Thoracic aorta (tissue), 2 donors: ENCODE data around the gene BEND2. TPM values are rescaled to one million over a fixed set of nuclear protein-coding genes. Genes with fewer than 3 reads are reported as not detected.

Experiments used
- ATAC-seq: fragments of 150-250 bp; one replicate; pipeline ENCODE4 v1.8.0; 2017; ENCODE audit warnings: low read depth; ENCODE audit not compliant: insufficient number of reproducible peaks, low FRiP score
- DNase-seq: peaks from one replicate; pipeline ENCODE4 v3.0.0-alpha.2; 2020; ENCODE audit warnings: low spot score
- H3K27ac ChIP-seq, 2 donors: fragments of 200-600 bp; sonication (generic); 1 replicate in 1 of 2; 2 replicates in 1 of 2; pipeline ENCODE4 v1.5.1; 2016; ENCODE audit warnings: mild to moderate bottlenecking in 2 of 2, moderate library complexity in 2 of 2
- H3K27me3 ChIP-seq: fragments of 200-600 bp; sonication (generic); replicated peaks from 2 replicates; pipeline ENCODE4 v1.6.0; 2016; ENCODE audit warnings: mild to moderate bottlenecking; ENCODE audit not compliant: insufficient read depth
- H3K36me3 ChIP-seq: fragments of 200-600 bp; sonication (generic); one replicate; pipeline ENCODE4 v1.5.1; 2016
- H3K4me1 ChIP-seq, 2 donors: fragments of 200-600 bp; sonication (generic); 1 replicate in 1 of 2; 2 replicates in 1 of 2; pipeline versions ENCODE4 v1.5.1 to v1.6.0; 2016; ENCODE audit warnings: low read depth in 2 of 2, mild to moderate bottlenecking in 1 of 2; ENCODE audit not compliant: control insufficient read depth in 1 of 2
- H3K4me3 ChIP-seq: fragments of 200-600 bp; sonication (generic); 2 replicates; pipeline ENCODE4 v1.5.1; 2016; ENCODE audit warnings: mild to moderate bottlenecking
- H3K9me3 ChIP-seq: fragments of 200-600 bp; sonication (generic); 2 replicates; pipeline ENCODE4 v1.5.1; 2016
- total RNA-seq, 2 donors: library from RNA; depleted of rRNA; stranded (reverse); fragments of >200 nt; gene quantifications; one replicate each; pipeline versions ENCODE4 v1.1.0 to v1.2.3, GENCODE V29; 2016
- TF ChIP-seq, protein P1 (sequence below): fragments of 200-600 bp; sonication (generic); IDR thresholded peaks from one replicate; pipeline ENCODE4 v1.5.1; 2019; ENCODE audit warnings: antibody characterized with exemption

BEND2 gene
- total RNA-seq, 2 donors from 2014 or later: not detected

DNA sequence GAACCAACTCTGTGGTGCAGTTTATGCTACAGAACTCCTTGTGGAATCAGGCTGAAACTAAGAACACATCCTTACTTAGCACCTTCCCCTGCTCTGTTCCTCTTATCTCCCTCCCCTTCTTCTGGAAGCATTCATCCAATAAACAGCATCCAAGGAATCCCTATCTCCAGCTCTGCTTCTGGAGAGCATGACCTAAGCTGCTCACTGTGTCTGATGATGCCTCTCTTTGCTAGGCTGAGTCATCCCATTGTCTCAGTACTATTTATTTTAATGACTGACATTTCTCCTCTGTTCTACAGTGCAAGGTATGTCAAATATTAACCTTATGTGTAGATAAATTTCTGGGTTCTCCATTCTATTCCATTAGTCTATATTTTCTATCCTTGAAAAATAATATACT, 71.2 kb downstream of the BEND2 start:
- Histone ChIP-seq H3K36me3 (no peaks in the 10 kb centered on the region), H3K4me1 (no peaks in the 10 kb centered on the region), H3K27me3 (no peaks in the 10 kb centered on the region), H3K27ac (no peak overlapping the region), H3K9me3 (no peaks in the 10 kb centered on the region), H3K4me3 (no peak overlapping the region)
- no peak for ATAC-seq
- TF ChIP-seq, protein P1, sequence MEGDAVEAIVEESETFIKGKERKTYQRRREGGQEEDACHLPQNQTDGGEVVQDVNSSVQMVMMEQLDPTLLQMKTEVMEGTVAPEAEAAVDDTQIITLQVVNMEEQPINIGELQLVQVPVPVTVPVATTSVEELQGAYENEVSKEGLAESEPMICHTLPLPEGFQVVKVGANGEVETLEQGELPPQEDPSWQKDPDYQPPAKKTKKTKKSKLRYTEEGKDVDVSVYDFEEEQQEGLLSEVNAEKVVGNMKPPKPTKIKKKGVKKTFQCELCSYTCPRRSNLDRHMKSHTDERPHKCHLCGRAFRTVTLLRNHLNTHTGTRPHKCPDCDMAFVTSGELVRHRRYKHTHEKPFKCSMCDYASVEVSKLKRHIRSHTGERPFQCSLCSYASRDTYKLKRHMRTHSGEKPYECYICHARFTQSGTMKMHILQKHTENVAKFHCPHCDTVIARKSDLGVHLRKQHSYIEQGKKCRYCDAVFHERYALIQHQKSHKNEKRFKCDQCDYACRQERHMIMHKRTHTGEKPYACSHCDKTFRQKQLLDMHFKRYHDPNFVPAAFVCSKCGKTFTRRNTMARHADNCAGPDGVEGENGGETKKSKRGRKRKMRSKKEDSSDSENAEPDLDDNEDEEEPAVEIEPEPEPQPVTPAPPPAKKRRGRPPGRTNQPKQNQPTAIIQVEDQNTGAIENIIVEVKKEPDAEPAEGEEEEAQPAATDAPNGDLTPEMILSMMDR: no peak
- DNase-seq: no peak

GRCh38 chrX:18146954-18147353, 73.7 kb downstream of the BEND2 start:
- Histone ChIP-seq H3K9me3 (no peaks in the 10 kb centered on the region), H3K4me3 (no peak overlapping the region), H3K4me1 (no peaks in the 10 kb centered on the region), H3K27ac (no peak overlapping the region), H3K27me3 (no peaks in the 10 kb centered on the region), H3K36me3 (no peaks in the 10 kb centered on the region)
- TF ChIP-seq, protein P1: no peak
- DNase-seq (no peak), ATAC-seq (no peak)

GRCh38 chrX:18146009-18146408, 74.7 kb downstream of the BEND2 start:
- DNase-seq: no peak
- H3K27me3 ChIP-seq: no peaks in the 10 kb centered on the region
- ATAC-seq: no peak
- no peak overlapping the region for H3K27ac ChIP-seq
- H3K9me3 ChIP-seq: no peaks in the 10 kb centered on the region
- no peak overlapping the region for H3K4me3 ChIP-seq
- no peaks in the 10 kb centered on the region for H3K4me1 ChIP-seq
- TF ChIP-seq, protein P1: no peak
- H3K36me3 ChIP-seq: no peaks in the 10 kb centered on the region

DNA sequence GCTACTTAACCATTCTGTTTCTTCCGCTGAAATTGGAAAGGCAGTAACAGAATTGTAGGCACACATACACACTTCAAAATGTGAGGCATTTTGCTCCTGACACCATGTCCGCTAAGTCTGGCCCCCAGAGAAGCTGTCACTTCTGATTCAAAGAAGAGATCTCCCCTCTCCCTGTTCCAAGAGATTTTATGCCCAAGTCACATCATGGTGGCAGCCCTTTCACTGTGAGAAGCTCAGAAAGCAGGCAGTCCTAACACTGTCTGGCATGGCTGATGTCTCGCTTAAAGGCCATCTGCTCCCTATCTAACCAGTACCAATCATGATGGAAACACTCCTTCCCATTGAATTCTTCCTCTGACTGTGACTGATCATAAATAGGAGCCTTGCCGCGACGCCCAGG, 83.9 kb downstream of the BEND2 start:
- ATAC-seq (no peak), DNase-seq (no peak)
- Histone ChIP-seq H3K4me3 (no peak overlapping the region), H3K4me1 (no peaks in the 10 kb centered on the region), H3K27ac (no peak overlapping the region), H3K27me3 (no peaks in the 10 kb centered on the region), H3K36me3 (no peaks in the 10 kb centered on the region), H3K9me3 (no peaks in the 10 kb centered on the region)
- TF ChIP-seq, protein P1: no peak

DNA sequence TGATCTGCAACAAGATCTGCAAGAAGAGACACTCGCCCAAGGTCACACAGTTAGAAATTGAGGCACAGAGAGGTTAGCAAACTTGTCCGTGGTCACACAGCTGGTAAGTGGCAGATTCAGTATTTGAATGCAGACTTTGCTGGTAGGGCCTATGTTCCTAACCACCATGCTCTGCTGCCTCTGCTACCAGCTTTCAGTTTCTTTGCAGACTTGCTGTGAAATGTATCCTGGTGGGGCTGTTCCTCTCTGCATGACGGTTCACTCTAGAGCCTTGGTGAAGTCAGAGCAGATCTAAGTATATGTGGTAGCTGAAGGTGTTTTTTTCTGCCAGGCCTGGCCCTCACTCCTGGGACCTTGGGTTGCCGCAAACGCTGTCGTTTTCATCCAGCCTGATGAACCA, 87.1 kb downstream of the BEND2 start:
- H3K36me3 ChIP-seq: no peaks in the 10 kb centered on the region
- ATAC-seq (no peak), DNase-seq (no peak)
- no peaks in the 10 kb centered on the region for H3K4me1 ChIP-seq
- H3K27ac ChIP-seq: no peak overlapping the region
- TF ChIP-seq, protein P1: no peak
- no peaks in the 10 kb centered on the region for H3K27me3 ChIP-seq
- no peaks in the 10 kb centered on the region for H3K9me3 ChIP-seq
- no peak overlapping the region for H3K4me3 ChIP-seq
